8988T (cell line): Measurements from ENCODE around the gene HMGB4.

Source experiments
- DNase-seq: peaks from one replicate; pipeline ENCODE4 v3.0.0; 2011

Gene HMGB4

DNA sequence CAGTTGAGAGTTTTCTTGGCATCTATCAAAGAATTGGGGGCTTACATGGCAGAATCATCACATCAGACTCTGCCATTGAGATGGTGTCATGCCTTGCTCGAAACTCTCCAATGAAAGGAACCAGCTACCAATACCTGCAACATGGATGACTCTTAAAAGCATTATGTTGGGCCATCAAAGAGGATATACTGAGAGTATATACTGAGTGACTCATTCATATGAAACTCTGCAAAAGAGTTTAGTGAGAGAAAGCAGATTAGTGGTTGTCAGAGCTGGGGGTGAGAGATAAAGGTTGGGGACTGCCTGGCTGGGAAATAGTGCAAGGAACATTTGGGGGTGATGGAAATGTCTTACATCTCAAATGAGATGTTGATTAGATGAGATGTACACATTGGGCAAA is 14.7 kb upstream of the HMGB4 start:
- no peak for DNase-seq

DNA sequence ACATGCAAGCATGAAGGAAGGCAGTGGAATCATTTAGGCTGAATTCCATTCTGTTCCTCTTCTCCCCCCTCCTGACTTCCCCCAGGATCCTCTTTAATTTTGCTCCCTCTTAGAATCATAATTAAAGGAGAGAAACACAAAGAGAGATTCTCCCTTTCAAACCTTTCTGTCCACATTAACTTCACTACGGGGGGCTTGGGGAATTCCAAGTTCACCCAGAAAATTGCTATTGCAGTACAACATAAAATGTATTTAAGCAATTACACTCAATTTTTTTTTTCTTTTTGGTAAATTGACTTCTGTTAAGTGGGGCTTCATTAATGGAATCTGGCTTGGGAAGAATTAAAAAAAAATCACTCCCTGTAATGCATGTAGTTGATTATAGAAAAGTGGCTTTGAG is 13.4 kb upstream of the HMGB4 start:
- DNase-seq, result no peak

DNA sequence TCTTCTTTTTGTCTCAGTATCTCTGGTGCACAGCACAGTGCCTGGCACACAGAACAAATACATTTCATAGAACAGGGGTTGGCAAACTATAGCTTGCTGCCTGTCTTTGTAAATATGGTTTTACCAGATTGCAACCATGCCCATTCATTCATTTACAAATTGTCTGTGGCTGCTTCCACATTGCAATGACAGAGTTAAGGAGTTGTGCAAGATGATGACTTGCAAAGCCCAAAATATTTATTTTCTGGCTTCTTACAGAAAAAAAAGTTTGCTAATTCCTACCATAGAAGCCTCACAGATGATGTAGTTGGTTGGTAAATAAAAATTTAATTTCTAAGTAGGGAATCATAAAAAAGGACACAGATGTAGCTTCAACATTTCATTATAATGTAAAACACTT is 11.2 kb upstream of the HMGB4 start:
- no peak for DNase-seq

DNA sequence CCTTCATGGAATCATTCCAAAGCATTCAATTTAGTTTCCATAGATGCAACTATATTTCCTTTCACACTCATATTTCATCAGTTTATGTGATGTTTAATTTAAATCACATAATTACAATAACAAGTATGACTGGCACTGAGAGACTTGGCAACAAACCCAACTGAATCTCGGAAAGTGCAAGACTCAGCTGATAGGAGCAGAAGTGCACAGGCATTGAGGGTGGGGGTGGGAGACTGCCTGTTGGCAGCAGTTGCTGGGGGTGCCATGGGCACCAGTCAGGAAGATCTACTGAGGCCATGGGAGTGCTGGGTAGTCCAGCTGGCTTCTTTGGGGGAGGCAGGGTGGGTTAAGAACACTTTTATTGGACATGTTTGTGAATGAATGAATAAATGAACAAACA is 10.4 kb upstream of the HMGB4 start:
- DNase-seq, result no peak

- DNase-seq, result no peak
Observed at GRCh38 chr1:33854091-33854490, 9.8 kb upstream of the HMGB4 start.

- no peak for DNase-seq
Observed at GRCh38 chr1:33860671-33861070, 3.2 kb upstream of the HMGB4 start.

DNA sequence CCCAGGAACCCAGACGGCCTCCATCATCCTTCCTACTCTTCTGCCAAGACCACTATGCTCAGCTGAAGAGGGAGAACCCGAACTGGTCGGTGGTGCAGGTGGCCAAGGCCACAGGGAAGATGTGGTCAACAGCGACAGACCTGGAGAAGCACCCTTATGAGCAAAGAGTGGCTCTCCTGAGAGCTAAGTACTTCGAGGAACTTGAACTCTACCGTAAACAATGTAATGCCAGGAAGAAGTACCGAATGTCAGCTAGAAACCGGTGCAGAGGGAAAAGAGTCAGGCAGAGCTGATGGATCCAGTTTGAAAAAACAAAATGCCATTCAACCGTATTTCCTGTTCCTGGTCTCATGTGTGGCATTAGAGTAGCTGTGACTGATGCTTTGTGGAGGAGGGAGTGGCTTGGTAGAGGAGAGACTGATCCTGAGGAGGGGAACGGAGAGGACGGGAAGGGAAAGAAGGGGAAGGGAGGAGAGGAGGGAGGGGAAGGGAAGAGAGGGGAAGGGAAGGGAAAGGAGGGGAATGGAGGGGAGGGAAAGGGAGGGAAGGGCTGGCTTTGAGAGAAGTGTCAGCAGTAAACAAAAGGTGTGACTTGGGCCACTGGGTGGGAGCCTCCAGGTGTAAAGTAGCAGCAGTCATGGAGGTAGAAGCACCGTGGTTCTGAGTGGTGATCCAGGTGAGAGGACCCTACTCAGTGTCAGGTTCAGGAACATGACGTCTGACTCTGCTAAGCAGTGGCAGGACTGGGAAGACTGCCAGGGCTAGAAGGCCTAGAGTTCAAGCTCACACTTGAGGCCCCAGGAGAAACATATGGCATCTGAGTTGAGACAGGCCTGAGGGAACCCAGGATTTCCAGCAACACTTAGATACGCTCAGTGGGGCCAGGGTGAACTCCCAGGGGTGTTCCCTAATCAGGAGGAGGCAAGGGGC is 846 bp downstream of the HMGB4 start:
- no peak for DNase-seq

GRCh38 chr1:33866281-33866680 is 2.4 kb downstream of the HMGB4 start:
- DNase-seq, result no peak

- DNase-seq, result no peak
Observed at GRCh38 chr1:33867684-33868083, 3.8 kb downstream of the HMGB4 start.

DNA sequence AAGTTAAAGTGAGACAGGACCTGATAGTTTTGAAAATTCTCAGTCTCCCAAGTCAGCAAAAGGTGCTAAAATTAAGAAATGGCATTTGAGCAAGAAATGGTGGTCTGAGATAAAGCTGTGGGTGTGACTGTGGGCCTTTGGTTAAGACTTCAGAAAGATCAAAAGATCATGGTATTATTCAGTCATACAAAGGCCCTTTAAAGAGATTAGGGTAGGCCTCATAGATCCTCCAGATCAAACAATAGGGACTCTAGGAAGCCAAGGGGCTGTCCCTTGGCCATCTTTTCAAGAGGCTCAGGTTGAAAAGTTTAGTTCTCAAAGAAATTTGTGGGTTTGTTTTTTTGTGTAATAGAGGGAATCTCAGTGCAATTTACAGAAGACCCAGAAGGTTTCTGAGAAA is 8.4 kb downstream of the HMGB4 start:
- no peak for DNase-seq

- no peak for DNase-seq
Observed at GRCh38 chr1:33872683-33873082, 8.8 kb downstream of the HMGB4 start.

DNA sequence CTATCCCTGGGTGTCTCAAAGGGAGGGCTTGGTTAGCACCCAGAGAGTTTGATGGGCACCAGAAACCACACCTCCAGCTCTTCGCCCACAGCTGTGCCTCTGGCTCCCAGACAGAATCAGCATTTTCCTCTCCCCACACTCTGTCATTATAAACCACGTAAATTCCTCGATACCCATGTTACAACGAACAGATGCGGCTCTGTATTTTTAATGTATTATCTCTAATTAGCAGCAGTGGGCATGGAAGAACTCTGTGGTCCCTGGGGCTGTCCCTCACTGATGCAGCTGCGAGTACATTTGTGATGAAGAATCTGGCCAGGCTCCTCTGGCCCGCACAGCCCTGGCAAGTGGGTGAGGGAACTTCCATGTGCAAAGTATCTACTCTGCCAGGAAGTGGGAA is 10.8 kb downstream of the HMGB4 start:
- no peak for DNase-seq

GRCh38 chr1:33875862-33876261 is 12.0 kb downstream of the HMGB4 start:
- no peak for DNase-seq

DNA sequence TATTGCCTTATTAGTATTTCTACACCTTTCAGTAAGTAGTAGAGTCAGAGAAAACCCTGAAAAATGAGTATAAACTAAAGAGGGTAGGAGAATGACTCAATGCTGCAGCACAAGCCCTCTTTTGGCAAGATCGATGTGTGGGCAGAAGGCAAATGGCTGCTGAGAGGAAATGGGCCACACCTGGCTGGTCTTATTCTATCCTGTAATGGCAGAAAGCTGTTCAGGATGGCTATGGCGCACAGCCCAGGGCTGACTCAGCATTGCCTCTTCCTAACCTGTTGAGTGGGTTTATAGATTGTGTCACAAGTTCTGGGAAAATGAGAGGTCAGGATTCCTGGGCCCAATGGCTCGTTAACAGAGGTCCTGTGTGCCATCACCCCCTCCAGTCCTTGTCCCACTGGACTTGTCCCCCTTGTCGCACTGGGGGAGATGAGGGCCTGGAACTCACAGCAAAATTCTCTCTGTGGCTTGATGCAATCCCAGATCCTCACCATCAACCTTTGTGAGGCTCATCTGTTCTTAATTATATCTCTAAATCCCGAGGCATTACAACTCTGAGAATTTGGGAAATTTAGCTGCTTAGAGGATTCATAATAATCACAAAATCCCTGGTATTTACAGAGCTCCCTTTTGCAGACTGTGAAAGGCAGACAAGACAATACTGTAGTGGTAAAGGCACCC is 13.2 kb downstream of the HMGB4 start:
- DNase-seq, result no peak

GRCh38 chr1:33878392-33878791 is 14.5 kb downstream of the HMGB4 start:
- DNase-seq, result no peak

- no peak for DNase-seq
Observed at GRCh38 chr1:33880305-33880704, 16.4 kb downstream of the HMGB4 start.

- no peak for DNase-seq
Observed at GRCh38 chr1:33886496-33886895, 22.6 kb downstream of the HMGB4 start.

DNA sequence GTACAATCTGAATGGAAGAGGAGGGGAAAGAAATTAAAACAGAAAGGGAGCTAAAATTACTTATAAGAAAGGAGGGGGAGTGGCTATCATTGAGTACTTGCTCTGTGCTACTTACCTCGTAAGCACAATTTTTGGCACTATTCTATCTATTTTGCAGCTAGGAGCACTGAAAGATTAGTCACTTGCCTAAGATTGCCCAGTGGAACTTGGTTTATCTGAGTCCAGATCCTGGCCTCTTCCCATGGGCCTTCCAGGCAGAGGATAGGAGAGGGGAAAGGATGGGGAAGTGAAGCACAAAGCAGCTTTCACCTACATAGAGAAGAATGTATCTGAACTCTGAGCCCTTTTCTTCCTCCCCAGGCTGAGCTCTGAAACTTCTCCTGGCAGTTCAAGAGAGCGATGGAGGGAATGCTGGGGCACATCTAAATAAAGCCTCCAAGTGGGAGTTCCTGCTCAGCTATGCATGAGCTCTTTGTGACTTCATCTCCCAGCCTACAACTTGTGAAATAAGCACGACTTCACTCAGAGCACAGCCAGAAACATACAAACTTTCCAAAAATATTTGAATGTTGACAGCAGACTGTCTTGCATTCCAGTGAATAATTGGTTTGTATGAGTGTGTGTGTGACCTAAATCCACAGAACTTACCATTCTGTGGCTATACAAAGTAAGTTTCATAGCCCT is 29.4 kb downstream of the HMGB4 start:
- DNase-seq, result no peak

DNA sequence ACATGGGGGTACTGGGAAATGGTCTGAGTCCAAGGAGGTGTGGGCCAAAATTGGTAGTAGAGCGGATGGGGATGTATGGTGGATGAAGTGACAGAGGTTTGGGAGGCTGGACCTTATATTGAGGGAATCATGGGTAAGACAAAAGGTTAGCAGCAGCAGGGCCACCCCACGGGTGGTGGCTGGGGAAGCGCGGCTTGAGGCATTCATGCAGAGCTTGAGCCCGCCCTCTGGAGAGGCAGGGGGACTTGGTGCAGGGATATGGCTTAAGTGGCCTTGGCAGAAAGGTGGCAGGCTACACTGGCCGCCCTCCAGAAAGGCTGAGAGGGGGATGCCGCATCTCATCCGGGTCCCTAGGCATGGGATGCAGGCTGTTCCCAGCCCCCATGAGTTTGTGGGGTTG is 31.5 kb downstream of the HMGB4 start:
- DNase-seq, result no peak

DNA sequence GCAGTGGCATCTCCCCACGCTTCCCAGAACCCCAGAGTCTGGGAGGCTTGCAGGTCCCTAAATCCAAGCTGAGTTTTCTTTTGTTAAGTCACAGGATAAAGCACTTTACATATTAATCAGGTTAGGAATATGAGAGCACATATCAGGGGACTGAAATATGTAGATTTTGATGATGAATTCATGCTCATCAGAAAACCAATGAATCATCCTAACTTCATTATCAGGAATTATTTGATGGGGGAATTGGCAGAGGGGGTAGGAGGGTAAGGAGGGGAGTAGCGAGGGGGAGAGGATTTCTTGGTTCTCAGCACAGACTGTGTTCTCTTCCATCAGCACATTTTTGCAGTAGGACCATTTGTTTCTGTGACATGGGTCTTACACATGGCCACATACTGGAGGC is 32.1 kb downstream of the HMGB4 start:
- no peak for DNase-seq

DNA sequence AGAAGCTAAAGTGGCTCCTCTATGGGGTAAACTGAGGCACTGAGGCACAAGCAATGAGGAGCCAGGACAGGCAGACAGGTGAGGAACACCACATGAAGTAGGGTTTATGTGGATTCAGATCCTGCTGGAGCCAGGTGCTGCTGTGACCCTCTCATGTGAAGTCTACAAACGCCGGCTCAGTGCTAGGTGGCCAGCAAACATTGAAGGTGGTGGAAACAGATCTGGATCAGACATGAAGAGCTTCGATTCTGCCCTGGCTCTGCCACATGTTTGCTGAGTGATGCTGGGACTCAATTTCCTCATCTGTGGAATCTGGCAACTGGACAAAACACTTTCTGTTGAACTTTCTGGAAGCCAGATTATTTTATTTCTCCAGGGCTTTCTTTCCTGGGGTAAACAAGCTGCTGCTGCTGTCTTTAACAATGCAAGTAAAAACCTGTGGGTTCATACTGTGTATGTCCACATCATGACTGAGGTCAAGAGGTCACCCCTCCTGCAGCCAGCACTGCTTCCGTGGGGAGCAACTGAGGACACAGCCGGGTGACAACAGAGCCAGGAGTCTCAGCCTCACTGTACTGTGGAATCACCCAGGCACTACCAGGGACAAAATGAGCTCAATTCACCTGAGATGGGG is 33.3 kb downstream of the HMGB4 start:
- DNase-seq, result no peak

- DNase-seq, result no peak
Observed at GRCh38 chr1:33898406-33898805, 34.5 kb downstream of the HMGB4 start.

DNA sequence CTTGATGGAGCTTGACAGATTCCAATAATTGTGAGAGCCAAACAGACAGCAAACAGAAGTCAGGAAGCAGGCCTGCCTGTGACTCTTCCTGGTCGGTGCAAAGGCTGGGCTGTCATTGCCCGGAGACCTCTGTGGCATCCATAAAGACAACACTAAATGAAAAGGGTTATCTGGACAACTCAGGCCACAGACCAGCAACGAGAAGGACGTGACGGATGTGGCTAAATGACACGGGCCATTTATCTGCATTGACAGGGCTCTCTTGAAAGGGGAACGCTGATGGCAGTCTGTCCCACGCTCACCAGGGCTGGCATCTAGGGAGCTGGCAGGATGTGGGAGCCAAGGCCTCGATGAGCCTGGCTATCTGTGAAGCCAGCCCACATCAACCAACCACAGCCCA is 35.0 kb downstream of the HMGB4 start:
- DNase-seq, result no peak
